ENCODE data around the gene MBOAT1. TPM values are rescaled to one million over a fixed set of nuclear protein-coding genes. Genes with fewer than 3 reads are reported as not detected.
"Not testable (repeated sequence)": the region's sequence is repeated elsewhere in the genome, so short reads cannot be mapped to it uniquely, and the experiment has no call there.

Gene MBOAT1
- 2.5 and 6.5 TPM in 2 replicates for total RNA-seq (2014; rRNA removed; shearing (Covaris generic); ENCODE audit: low replicate concordance)

GRCh38 chr6:20212392-20213111 is at the start of gene MBOAT1:
TSS of gene MBOAT1 (minus strand) at chr6:20212469. CDS start at chr6:20212234, 235 bp downstream.
- Histone ChIP-seq H3K27me3 (no peaks in the 10 kb centered on the region), H3K9me3 (no peaks in the 10 kb centered on the region), H3K36me3 (no peaks in the 10 kb centered on the region), H3K4me3 (peak within 1 kb of the TSS; percentile 63)
- DNase-seq, result peak; percentile 90

GRCh38 chr6:20261685-20262084 is 49.4 kb upstream of the MBOAT1 start:
- Histone ChIP-seq H3K4me3 (no peak overlapping the region), H3K9me3 (no peaks in the 10 kb centered on the region), H3K36me3 (no peaks in the 10 kb centered on the region), H3K27me3 (no peaks in the 10 kb centered on the region)
- DNase-seq, result no peak

GRCh38 chr6:20260360-20260759 is 48.1 kb upstream of the MBOAT1 start:
- no peaks in the 10 kb centered on the region for H3K9me3 ChIP-seq
- no peak for DNase-seq
- no peaks in the 10 kb centered on the region for H3K27me3 ChIP-seq
- no peaks in the 10 kb centered on the region for H3K36me3 ChIP-seq
- H3K4me3 ChIP-seq, result no peak overlapping the region

- no peaks in the 10 kb centered on the region for H3K27me3 ChIP-seq
- H3K4me3 ChIP-seq, result no peak overlapping the region
- H3K36me3 ChIP-seq, result no peaks in the 10 kb centered on the region
- no peaks in the 10 kb centered on the region for H3K9me3 ChIP-seq
- no peak for DNase-seq
Observed at GRCh38 chr6:20259316-20260049, 47.2 kb upstream of the MBOAT1 start.

GRCh38 chr6:20255428-20255827 is 43.2 kb upstream of the MBOAT1 start:
- no peak overlapping the region for H3K4me3 ChIP-seq
- no peak for DNase-seq
- no peaks in the 10 kb centered on the region for H3K9me3 ChIP-seq
- H3K27me3 ChIP-seq, result no peaks in the 10 kb centered on the region
- no peaks in the 10 kb centered on the region for H3K36me3 ChIP-seq

- Histone ChIP-seq H3K9me3 (no peaks in the 10 kb centered on the region), H3K27me3 (no peaks in the 10 kb centered on the region), H3K4me3 (no peak overlapping the region), H3K36me3 (no peaks in the 10 kb centered on the region)
- DNase-seq, result no peak
Observed at GRCh38 chr6:20254295-20254694, 42.0 kb upstream of the MBOAT1 start.

- Histone ChIP-seq H3K36me3 (no peaks in the 10 kb centered on the region), H3K9me3 (no peaks in the 10 kb centered on the region), H3K27me3 (no peaks in the 10 kb centered on the region), H3K4me3 (no peak overlapping the region)
- no peak for DNase-seq
Observed at GRCh38 chr6:20253021-20253420, 40.8 kb upstream of the MBOAT1 start.

- peak; percentile 3 for DNase-seq
- H3K9me3 ChIP-seq, result no peaks in the 10 kb centered on the region
- no peaks in the 10 kb centered on the region for H3K27me3 ChIP-seq
- H3K4me3 ChIP-seq, result no peak overlapping the region
- no peaks in the 10 kb centered on the region for H3K36me3 ChIP-seq
Observed at GRCh38 chr6:20252311-20252710, 40.0 kb upstream of the MBOAT1 start.

- Histone ChIP-seq H3K36me3 (no peaks in the 10 kb centered on the region), H3K27me3 (no peaks in the 10 kb centered on the region), H3K4me3 (no peak overlapping the region), H3K9me3 (no peaks in the 10 kb centered on the region)
- DNase-seq, result no peak
Observed at GRCh38 chr6:20251525-20251924, 39.3 kb upstream of the MBOAT1 start.

GRCh38 chr6:20246125-20246524 is 33.9 kb upstream of the MBOAT1 start:
- DNase-seq, result no peak
- Histone ChIP-seq H3K9me3 (no peaks in the 10 kb centered on the region), H3K36me3 (no peaks in the 10 kb centered on the region), H3K27me3 (no peaks in the 10 kb centered on the region), H3K4me3 (no peak overlapping the region)

GRCh38 chr6:20244807-20245681 is 32.8 kb upstream of the MBOAT1 start:
- DNase-seq, H3K9me3 ChIP-seq, H3K36me3 ChIP-seq, H3K27me3 ChIP-seq, H3K4me3 ChIP-seq: not testable (repeated sequence)

- DNase-seq, result no peak
- H3K9me3 ChIP-seq, result no peaks in the 10 kb centered on the region
- no peaks in the 10 kb centered on the region for H3K36me3 ChIP-seq
- no peaks in the 10 kb centered on the region for H3K27me3 ChIP-seq
- no peak overlapping the region for H3K4me3 ChIP-seq
Observed at GRCh38 chr6:20243288-20243687, 31.0 kb upstream of the MBOAT1 start.

- Histone ChIP-seq H3K27me3 (no peaks in the 10 kb centered on the region), H3K36me3 (no peaks in the 10 kb centered on the region), H3K9me3 (no peaks in the 10 kb centered on the region), H3K4me3 (no peak overlapping the region)
- no peak for DNase-seq
Observed at GRCh38 chr6:20242397-20242796, 30.1 kb upstream of the MBOAT1 start.

GRCh38 chr6:20241102-20241501 is 28.8 kb upstream of the MBOAT1 start:
- no peak overlapping the region for H3K4me3 ChIP-seq
- no peaks in the 10 kb centered on the region for H3K36me3 ChIP-seq
- DNase-seq, result no peak
- H3K9me3 ChIP-seq, result no peaks in the 10 kb centered on the region
- no peaks in the 10 kb centered on the region for H3K27me3 ChIP-seq

GRCh38 chr6:20238688-20239587 is 26.7 kb upstream of the MBOAT1 start:
- H3K4me3 ChIP-seq, result no peak overlapping the region
- no peaks in the 10 kb centered on the region for H3K27me3 ChIP-seq
- no peaks in the 10 kb centered on the region for H3K9me3 ChIP-seq
- no peaks in the 10 kb centered on the region for H3K36me3 ChIP-seq
- no peak for DNase-seq
